Subcutaneous adipose tissue (tissue), 4 donors: Measurements from ENCODE around the gene NDRG3. TPM values are rescaled to one million over a fixed set of nuclear protein-coding genes. Genes with fewer than 3 reads are reported as not detected.

Experiments used
- total RNA-seq, 4 donors: library from RNA; depleted of rRNA; stranded (reverse); fragments of >200 nt; gene quantifications; one replicate each; pipeline ENCODE4 v1.1.0, GENCODE V29; 2016
- TF ChIP-seq, protein P1 (sequence below): fragments of 450-650 bp; IDR thresholded peaks from one replicate; pipeline ENCODE4 v1.5.1; 2016; ENCODE audit warnings: low read depth, mild to moderate bottlenecking, control low read depth, antibody characterized with exemption, moderate library complexity

NDRG3 gene
- total RNA-seq, 4 donors from 2014 or later, result 11.5 to 25.2 (median 20.2) TPM

DNA sequence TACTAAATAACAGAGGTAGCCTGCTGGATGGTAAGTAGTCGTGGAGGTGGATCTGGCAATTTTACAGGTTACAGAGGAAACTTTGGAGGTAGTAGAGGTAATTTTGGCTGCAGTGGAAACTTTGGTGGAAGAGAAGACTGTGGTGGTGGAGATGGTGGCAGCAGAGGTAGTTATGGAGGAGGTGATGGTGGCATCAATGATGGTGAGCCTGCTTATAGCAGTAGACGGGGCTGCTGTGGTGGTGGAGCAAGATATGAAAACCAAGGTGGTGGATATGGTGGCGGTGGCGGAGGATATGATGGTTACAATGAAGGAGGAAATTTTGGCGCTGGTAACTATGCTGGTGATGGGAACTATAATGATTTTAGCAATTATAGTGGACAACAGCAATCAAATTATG lies 125.0 kb downstream of the NDRG3 start:
- TF ChIP-seq, protein P1, sequence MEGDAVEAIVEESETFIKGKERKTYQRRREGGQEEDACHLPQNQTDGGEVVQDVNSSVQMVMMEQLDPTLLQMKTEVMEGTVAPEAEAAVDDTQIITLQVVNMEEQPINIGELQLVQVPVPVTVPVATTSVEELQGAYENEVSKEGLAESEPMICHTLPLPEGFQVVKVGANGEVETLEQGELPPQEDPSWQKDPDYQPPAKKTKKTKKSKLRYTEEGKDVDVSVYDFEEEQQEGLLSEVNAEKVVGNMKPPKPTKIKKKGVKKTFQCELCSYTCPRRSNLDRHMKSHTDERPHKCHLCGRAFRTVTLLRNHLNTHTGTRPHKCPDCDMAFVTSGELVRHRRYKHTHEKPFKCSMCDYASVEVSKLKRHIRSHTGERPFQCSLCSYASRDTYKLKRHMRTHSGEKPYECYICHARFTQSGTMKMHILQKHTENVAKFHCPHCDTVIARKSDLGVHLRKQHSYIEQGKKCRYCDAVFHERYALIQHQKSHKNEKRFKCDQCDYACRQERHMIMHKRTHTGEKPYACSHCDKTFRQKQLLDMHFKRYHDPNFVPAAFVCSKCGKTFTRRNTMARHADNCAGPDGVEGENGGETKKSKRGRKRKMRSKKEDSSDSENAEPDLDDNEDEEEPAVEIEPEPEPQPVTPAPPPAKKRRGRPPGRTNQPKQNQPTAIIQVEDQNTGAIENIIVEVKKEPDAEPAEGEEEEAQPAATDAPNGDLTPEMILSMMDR, result no peak

DNA sequence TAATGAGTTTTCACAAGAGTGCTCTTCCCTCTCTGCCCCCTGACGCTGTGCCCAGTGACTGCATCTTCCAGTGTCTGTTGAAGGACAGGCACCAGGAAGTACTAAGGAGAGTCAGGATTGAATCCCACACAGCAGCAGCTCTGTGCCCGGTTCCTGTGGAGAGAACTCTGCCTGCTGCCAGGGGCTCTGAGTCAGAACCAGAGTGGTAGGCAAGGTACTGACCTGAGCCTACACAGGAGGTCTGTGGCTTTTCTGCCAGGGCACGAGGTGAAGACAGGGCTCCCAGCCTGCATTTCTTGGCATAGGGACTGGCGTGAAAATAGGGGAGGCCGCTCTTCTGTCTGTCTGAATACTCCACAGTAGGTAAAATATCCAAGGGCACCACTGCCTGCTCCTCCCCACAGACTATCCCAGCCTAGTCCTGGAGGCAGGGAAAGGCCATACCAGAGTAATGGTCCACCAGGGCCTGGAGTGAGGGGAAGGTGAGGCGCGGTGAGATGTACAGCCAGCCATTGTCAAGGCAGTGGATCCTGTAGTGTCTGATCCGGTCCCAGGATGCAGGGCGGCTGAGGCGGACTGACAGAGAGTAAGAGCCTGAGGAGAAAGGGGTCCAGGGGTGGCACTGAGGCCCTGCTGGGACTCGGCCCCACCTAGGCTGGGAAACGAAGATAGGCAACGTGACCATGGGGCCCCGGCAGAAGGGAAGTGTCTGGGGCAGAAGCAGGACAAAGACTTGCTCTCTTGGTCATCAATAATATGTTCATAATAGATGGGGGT lies 130.9 kb downstream of the NDRG3 start:
- TF ChIP-seq, protein P1, result no peak

DNA sequence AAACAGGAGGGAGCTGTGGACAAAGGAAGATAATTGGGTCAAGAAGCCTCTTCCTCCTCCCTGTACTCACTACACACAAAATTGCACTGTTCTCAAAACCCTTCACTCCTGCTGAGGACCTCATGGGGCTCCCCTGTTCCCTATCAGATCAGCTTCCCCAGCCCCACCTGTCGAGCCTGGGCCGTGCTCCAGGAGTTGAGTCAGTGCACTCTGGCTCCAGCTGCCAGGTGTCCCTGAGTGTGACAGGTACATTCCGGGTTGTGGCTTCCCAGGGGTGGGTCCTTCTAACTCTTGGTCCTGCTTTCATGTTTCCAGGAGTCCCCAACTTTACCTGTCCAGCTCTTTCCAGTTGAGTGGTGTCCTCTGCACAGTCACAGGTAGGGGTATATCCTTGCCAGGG lies 131.9 kb downstream of the NDRG3 start:
- TF ChIP-seq, protein P1, result no peak

DNA sequence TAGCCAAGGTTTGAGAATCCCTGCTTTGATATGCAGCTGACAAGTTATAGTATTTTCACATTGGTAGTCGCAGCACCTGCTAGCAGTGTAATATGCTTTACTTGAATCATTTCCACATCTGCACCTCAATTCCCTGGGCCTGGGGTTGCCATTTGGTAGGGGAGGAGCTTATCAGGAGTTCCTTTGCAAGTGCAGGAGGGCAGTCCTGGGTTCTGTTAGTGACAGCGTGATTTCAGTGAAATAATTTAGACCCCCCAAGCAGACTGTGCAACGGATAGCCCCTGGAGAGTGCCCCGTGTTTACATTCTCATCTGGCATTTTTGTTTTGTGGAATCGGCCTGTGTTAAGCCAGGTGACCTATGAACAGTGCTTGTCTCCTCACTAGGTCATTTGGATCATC lies 134.3 kb downstream of the NDRG3 start:
- TF ChIP-seq, protein P1, result no peak

DNA sequence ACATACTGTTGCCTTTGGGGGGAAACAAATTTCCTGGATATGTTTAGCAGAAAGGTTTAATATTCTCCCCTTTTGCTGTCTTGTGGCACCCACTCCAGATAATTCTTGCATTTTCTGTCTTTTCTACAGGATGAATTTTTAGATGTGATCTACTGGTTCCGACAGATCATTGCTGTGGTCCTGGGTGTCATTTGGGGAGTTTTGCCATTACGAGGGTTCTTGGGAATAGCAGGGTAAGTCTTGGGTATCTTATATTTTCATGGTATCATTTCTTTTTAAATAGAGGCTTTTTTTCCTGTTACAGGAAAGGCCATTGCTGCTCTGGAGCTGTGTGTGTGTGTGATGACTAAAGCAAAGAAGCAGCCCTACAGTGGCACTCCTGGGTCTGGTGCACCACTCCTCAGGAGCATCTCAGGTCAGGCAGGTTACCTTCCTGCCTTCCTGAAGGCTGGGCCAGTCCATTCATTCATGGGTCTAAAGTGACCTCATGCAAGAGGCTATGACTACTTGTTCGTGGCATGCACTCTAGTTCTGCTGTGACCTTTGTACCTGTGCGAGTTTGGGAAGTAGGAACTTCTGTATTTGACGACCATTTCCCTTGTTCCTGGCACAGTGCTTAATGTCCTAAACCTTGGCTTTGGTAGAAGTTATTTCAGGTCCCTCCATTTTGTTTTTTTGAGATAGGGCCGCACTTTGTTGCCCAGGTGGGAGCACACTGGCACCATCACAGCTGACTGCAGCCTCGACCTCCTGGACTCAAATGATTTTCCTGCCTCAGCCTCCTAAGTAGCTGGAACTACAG lies 138.1 kb downstream of the NDRG3 start:
- TF ChIP-seq, protein P1, result no peak

DNA sequence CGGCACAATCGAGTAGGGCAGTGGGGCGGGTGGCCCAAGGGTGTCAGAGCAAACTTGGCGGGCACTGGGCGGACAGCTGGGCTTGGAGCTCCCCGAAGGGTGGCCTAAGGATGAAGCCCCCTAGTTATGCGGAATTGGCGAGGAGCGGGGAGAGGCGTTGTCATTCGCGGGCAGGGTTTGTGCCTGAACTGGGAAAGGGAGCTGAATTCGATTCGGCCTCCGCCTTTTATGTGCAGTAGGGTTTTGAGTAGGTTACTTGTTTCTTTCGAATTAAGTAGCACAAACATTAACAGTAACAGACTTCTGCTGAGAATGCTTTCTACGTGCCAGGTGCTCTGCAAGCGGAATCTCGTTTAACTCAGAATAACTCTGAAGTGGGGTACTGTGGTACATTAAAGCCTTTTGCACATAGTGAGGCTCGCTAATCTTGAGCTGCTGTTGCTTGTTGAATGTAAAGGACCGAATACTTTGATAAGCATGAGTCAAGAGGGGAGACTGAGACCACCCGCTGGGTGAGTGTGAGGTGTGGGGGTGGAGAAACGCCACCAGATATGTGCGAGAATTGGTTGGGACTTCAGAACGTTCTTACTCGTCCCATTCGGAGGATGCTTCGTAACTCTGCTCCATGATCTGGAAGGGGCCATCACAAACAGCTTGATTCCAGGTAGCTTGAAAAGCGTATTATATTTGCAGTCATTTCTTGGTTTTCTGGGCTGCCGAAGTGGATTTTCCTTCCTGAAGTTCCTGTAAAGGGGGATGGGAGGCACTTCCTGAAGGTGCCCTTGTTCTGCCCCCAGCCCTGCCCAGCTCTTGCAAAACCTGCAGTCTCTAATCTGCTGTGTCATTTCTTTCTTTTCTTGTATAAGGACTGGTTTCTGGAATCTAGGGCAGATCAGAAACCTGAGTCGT lies 139.5 kb downstream of the NDRG3 start:
- TF ChIP-seq, protein P1, result no peak
